Suppressor macrophage treated with lipopolysaccharide for 1 hour (primary cell): ENCODE results near the gene MRPS35.
"Not testable (repeated sequence)": the region's sequence is repeated elsewhere in the genome, so short reads cannot be mapped to it uniquely, and the experiment has no call there.

Experiments used
- DNase-seq, 3 donors: peaks; one replicate each; pipeline ENCODE4 v3.0.0-alpha.2; 2020 to 2022

MRPS35 gene

DNA sequence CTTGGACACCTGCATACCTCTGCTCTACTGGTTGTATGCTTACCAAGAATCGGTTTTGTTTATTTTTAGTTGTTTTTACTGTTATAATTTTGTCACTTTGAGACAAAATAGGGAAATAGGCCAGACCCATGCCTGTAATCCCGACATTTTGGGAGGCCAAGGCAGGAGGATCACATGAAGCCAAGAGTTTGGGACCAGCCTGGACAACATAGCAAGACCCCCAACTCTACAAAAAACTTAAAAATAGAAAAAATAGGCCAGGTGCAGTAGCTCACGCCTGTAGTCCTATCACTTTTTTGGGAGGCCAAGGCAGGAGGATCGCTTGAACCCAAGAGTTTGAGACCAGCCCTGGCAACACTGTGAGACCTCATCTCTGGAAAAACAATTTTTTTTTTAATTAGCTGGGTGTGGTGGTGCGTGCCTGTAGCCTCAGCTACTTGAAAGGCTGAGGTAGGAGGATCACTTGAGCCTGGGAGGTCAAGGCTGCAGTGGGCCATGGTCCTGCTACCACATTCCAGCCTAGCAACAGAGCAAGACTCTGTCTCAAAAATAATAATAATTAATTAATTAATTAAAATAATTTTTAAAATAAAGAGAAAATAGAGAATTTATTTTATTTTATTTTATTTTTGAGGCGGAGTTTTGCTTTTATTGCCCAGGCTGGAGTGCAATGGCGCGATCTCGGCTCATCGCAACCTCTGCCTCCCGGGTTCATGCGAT, 1.3 kb upstream of the MRPS35 start:
- DNase-seq: no peak

DNA sequence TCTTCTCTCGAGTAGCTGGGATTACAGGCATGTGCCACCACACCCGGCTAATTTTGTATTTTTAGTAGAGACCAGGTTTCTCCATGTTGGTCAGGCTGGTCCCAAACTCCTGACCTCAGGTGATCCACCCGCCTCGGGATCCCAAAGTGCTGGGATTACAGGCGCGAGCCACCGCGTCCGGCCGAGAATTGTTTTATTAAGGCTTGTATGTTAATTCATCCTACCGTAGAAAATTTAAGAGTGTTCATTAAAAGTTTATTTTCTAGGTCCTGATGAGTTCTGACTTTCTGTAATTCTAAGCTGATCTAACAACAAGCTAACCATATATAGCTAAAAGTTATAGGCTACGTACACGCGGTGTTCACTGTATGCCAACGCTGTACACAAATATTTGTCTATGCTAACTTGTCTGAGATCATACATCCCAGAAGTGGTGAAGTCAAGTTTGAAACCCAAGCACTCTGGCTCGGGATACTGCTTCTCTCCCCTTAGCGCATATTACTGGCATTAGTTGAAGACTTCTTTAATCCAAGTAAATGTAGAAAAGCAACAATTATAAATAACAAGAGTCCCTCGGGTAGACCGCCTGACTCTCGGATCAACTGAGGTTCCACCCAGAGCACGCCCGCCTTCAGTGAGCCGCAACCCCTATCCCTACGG, 570 bp upstream of the MRPS35 start:
- DNase-seq: peak in 1 of 3 donors; percentile 35

DNA sequence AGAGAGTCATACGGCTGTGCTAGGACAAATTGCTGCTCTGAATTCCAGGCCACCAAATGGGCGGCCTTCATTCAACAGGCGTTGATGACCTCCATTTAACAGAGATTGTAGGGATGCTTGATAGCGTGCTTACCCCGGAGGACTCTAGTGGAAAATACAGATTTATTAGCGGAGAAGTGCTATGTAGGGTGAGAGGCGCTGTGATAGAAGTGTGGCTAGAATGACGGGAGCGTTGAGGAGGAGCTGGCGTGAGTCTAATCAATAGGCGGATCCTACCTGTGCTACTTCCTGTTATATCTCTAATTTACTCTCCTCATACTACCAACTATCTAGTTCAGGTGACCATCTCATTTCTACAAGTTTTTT, 668 bp downstream of the MRPS35 start:
- DNase-seq: peak in 1 of 3 donors; percentile 9

DNA sequence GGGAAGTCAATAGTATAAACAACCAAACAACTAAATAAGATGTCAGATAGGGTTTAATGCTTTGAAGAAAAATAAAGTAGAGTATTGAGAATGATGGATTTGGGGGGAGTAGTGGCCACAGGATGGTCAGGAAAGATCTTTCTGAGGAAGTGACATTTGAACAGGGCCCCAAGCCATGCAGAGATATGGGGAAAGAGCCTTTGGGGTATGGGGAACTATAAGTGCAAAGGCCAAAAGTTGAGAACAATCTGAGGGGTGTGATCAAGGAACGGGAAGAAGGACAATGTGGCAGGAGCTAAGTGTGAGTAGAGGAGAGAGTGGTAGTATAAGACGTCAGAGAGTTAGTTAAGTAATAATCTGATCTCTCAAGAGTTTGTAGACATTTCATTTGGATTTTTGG, 1.3 kb downstream of the MRPS35 start:
- peak in 2 of 3 donors; percentile 27 to 32 for DNase-seq

DNA sequence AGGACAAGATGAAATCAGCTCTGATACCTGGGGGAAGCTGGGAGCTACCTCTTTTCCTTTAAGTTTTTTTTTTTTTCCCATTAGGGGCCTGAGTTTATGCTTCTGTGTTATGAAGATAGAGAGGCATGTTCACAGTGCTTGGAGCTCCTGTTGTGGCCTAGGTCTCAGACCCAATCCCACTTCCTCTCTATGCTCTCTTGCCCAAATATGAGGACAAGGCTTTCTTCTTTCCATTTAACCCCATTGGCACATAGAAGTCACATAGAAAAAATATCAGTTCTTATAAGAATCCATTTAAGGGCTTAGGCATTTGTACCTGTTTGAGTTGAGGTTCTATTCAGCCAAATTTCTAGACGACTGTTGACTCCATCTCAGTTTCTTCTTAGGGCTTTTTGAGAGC, 12.6 kb downstream of the MRPS35 start:
- DNase-seq: no peak

DNA sequence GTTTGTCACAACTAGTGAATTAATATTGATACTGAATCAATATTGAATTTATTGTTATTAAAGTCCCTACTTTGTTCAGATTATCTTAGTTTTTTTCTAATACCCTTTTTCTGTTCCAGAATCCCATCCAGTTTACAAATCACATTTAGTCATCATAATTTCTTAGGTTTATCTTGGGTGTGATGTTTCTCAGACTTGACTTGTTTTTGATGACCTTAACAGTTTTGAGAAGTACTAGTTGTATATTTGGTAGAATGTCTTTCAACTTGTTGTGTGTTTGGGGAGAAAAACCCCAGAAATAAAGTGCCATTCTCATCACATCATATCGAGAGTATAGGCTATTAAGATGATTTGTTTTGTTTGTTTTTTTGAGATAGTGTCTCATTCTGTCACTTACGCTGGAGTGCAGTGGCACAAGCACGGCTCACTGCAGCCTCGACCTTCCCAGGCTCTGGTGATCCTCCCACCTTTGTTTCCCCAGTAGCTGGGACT, 19.5 kb downstream of the MRPS35 start:
- DNase-seq: no peak

DNA sequence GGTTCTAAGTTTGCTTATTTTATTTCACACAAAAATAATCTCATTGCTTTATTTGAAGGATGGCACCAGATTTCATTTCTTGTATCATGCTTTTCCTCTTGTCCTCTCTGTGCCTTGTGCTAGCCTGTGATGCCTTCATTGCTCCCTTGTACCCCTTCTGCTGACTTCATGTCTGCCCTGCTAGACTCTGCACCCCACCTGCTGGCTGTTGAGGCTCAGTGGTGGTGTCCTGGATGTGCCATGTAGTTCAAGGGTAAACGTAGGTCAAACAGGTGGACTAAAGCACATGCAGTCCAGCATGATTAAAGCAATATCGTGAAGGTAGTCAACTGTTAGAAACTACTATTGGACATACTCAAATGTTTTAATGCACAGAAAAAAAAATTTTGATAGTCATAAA, 21.6 kb downstream of the MRPS35 start:
- no peak for DNase-seq

DNA sequence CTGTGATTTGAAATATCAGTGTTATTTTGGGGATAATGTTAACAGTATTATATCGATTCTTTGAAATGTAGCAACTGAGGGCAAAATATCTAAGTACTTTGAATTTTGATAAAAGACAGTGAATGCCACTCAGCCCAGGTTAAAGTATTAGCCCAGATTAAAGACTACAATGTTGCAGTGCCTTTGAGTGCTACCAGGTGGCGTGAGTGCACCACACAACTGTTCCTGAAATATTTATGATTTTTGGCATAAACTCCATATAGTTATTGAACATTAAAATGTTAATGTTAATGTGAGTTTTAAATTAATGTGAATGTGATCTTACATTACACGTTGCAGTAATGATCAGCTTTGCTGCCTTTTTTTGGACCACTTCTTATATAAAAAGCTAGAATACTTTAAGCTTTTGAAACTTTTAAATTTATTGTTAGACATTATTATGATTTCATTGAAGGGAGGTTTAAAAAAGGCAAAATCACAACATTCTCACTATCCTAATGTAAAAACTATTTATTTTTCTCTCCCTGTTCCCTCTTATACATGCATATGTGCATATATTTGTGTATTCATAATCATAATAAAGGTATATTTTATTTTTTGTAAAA, 22.5 kb downstream of the MRPS35 start:
- peak; percentile 39 to 59 (median 46) for DNase-seq

DNA sequence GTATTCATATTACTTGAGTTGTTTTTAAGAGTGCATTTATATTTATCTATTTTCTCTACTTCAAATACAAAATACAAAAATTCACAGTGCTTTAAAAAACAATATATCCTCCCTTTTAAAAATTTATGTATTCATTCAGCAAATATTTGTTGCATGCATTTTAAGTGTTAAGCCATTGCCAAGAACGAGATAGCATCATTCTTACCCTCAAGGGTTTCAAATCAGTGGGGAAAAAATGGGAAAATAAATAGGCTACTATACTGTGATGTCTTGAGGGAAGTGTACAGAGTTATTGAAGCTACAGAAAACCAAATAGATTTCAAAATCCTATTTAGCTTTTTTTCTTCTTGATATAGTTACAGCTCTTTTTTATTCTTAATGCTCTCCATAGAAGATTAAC, 23.2 kb downstream of the MRPS35 start:
- no peak for DNase-seq

DNA sequence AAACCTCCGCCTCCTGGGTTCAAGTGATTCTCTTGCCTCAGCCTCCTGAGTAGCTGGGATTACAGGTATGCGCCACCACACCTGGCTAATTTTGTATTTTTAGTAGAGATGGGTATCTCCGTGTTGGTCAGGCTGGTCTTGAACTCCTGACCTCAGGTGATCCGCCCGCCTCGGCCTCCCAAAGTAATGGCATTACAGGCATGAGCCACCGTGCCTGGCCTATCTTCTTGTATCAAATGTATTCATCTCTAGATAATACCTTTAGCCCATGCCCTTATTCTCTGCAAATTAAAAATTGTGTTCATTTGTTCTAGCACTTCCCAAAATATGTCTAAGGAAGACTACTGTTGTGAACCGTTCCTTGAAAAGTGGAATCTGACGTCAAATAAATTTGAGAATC, 23.7 kb downstream of the MRPS35 start:
- not testable (repeated sequence) for DNase-seq

DNA sequence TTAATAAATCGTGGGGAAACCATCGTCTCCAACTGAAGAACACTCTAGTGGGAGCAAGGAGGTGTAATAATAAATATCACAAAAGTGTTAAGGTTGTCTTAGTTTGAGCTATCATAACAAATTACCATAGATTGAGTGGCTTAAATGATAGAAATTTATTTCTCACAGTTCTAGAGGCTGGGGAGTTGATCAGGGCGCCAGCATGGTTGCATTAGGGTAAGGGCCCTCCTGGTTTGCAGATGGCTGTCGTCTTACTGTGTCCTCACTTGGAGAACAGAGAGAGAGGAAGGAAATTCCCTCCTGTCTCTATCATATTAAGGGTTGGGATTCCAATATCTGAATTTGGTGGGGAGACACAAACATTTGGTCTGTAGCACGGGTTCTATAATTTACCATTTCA, 33.0 kb downstream of the MRPS35 start:
- DNase-seq: no peak

DNA sequence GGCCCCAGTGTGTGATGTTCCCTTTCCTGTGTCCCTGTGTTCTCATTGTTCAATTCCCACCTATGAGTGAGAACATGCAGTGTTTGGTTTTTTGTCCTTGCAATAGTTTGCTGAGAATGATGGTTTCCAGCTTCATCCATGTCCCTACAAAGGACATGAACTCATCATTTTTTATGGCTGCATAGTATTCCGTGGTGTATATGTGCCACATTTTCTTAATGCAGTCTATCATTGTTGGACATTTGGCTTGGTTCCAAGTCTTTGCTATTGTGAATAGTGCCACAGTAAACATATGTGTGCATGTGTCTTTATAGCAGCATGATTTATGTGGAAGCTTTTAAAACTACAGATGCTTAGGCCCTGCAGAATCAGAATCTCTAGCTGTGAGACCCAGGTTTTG, 35.1 kb downstream of the MRPS35 start:
- DNase-seq: not testable (repeated sequence)

DNA sequence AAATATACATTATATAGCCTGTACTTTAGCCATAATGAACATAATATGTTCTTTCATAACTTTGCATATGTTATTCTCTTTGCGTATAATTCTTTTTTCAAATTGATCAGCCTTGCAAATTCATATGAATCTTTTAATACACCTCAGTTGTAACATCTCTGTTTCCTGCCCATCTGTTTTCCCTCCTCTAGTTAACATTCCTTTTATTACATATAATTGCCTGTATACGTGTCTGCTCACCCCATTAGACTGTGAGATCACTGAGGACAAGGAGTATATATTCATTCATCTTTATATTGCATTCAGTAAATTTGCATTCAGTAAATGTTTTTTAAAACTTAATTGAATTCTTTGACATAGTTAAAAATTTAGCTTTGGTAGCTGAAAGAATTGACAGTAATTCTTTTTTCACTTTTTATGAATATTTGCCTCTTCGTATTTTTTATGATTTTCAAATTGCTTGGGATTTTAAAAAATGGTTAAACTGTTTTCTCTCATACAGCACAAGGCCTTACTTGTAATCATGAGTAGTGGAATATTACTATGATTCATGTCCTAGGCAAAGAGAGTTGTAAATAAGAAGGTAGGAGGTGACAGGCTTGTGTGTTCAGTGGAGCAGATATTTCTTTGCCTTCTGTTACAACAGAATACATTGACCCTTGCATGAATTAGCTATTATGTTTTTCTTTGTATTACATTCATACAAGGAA, 36.6 kb downstream of the MRPS35 start:
- no peak for DNase-seq

DNA sequence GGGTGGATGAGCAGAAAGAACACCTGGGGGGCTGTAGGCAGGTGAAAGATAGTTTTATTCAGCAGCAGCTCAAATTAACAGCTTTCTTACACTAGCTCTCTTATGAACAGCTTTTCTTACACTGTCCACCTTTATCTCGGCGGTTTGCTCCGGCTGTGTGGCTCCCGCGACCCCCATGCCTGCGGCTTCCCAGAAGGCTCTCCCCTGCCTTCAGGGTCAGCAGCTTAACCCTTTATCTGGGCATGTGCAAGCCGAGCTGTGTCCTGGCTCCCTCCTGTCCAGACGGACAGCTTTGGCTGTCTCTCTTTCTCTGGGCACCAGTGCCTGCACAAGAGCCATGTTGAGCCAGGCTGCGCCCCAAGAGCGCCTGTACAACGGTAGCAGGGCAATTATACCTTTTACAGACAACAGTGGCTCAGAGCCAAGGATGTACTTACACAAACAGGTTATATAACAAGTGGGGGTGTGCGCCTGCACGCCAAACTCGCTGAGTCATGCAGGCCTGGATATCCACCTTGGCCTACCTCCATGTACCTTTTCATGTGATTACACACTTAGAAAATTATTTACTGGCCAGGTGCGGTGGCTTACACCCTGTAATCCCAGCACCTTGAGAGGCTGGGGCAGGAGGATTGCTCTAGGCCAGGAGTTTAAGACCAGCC, 40.9 kb downstream of the MRPS35 start:
- no peak for DNase-seq

DNA sequence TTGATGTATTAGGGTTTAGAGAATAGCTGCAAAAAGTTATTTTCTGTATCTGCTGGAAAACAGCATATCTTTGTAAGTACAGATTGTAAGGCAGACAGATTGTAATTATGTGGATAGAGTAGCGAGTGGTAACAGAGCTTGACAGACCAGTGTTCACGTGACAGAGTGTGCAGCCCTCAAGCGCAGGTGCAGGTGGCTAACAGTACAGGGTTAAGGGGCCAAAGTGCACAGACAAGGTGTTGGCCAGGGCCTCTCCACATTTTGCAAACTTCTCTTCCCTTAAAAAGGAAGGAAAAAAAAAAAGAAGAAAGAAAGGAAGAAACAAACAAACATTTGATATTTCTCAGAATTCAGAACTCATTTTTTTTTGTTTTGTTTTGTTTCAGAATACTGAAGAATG, 44.2 kb downstream of the MRPS35 start:
- no peak for DNase-seq

DNA sequence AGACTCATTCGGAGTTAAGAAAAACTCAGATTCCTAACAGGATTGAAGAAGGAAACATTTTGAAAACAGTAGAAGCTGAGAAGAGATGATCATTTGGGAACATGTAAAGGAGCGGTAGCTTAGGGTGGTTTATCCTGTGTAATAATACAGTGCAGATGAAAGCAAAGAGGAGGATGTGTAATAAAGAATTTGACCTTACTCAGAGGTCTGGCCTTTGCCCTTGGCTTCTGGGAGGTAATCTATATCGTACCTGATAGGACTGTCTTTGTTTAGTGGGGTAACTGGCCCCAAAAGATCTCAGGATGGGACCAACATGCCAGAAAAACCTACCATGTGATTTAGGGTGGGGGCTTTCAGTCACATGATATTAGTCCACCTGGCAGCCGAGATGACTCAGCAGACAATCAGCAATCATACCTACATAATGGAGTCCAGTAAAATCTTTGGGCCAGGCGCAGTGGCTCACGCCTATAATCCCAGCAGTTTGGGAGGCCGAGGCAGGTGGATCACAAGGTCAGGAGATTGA, 46.1 kb downstream of the MRPS35 start:
- no peak for DNase-seq

DNA sequence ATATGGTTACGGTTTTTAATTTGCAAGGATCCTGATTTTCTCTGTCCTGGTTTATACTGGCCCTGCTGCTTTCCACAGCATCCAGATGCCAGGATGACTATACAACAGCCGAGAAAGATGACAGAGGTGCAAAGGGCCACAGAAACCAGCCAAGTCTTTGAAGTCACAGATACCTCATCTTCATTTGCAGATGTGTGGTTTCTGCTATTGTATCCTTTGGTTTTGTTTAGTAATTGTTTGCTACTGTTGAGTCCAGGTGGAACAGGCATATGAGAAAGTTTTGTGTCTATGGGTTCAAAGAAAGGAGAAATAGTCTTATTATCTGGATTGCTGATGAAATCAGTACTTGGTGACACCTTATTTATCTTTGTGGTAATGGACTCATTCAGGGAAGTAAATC, 52.1 kb downstream of the MRPS35 start:
- no peak for DNase-seq

DNA sequence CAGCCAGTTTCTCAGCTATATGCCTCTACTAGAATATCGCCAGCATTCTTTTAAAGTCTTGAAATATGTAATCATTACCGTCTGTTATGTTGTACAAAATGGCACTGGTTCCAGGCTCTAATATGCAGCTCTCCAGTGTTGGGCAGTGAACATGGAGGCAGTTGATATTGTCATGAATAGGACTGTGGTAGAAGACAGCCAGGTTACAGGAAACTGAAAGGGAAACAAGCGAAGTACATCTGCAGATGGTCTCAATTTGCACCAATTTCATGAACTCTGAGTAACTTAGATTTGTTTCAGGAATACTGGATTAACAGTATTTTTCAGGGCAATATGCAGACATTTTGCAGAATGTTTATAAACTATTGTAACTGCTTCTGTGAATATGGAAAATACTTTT, 56.0 kb downstream of the MRPS35 start:
- DNase-seq: no peak

DNA sequence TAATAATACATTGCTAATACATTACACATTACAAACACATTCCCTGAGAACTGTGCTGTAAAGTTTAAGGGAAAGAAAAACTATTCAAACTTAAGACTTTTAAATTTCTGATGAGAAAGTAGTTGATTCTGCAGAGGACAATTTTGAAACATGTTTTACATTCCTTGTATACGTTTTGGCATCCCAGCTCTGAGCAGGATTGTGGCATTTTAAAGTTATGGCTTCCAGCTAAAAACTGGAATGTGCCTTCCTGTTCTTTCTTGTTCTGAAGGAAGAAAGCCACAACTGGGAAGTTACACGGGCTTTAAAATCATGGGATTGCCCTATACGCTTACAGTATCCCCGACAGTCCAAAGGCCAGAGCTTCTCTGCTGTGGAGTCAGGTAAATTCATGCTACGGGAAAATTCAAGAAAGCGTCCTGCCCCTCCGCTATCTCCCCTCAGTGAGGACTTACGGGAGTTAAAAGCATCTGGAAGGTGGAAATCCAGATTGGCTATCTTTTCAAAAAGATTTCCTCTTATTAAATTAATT, 58.6 kb downstream of the MRPS35 start:
- no peak for DNase-seq

DNA sequence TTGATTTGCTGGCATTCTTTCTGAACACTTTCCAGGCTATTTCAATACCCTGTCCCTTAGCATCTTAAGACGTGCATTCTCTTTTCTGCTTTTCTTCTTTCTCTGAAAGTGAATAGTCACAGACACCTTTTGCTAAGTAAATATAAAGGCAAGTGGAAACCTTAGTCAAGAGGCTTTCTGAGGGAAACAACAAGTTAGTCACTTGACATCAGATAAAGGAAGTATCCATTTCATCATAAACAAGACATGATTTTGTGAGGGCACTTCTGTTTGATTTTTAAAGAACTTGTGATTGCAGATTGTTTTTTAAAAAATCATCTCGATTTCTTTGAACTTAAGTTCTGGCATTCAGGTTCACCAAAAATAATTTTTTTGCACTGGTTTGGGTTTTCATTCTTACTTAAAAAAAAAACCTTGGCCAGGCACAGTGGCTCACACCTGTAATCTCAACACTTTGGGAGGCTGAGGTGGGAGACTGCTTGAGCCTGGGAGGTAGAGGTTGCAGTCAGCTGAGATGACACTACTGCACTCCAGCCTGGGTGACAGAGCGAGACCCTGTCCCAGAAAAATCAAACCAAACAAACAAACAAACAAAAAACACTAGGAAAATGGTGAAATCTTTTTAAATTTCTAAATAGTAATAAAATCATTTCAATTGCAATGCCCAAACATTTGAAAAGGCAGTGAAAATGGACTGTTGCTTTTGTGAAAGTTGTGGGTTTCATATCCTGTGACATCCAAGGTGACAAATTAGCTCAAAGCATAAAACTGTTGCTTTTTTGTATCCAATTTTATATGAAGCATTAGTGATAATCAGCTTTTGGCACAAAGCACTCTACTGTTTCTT, 61.1 kb downstream of the MRPS35 start:
- DNase-seq: peak; percentile 15 to 47 (median 36)

DNA sequence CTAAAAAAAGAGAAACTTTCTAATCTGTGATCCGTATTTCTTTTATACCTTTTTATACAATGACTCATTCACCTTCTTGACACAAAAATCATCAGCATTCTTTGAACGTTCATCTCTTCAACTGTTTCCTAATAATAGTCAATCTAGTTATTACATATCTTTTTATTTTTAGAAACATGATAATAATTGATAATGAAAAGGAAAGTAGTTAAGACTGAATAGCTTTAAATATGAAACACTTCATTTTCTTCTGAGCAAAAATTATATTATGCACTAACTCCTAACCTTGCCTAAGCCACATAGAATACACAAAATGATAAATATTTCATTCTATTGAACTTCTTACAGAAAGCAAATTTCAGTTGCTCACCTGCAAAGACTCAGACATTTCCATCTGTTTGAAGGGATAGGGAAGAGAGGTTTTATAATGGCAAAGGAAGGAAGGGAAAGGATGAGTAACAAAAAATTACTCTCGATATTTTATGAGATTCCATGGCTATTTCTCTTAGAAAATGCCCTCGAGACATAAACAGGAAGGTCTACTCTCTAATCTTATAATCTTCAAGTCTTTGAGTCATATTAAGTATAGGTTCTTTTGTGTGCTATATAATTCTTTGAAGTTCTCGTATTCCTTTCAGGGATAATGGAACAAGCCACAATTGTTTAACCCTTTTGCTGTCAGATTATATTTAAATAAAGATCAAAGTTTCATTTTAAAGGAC, 61.9 kb downstream of the MRPS35 start:
- no peak for DNase-seq
